CD4-positive, CD25-positive, alpha-beta regulatory T cell (primary cell): ENCODE measurements around the gene TECRL. TPM values are rescaled to one million over a fixed set of nuclear protein-coding genes. Genes with fewer than 3 reads are reported as not detected.

Source experiments
- ATAC-seq, 2 donors: fragments of 150-1000 bp; cut with Tn5 transposase; one replicate each; pipeline ENCODE4 v1.10.0; 2021; ENCODE audit warnings: low read depth in 2 of 2, moderate number of reproducible peaks in 2 of 2, moderate library complexity in 1 of 2
- DNase-seq, 3 donors: peaks; one replicate each; pipeline versions ENCODE4 v3.0.0 to v3.0.0-alpha.2; 2012 to 2022; ENCODE audit warnings: mixed read lengths in 1 of 3
- H3K27ac ChIP-seq: one replicate; pipeline ENCODE4 v1.7.0; 2013; ENCODE audit warnings: mild to moderate bottlenecking, low read length; ENCODE audit not compliant: insufficient read depth, poor library complexity, severe bottlenecking
- H3K27me3 ChIP-seq: one replicate; pipeline ENCODE4 v1.7.0; 2013; ENCODE audit warnings: low read length; ENCODE audit not compliant: control insufficient read depth, insufficient read depth
- H3K36me3 ChIP-seq: one replicate; pipeline ENCODE4 v1.7.0; 2013; ENCODE audit warnings: mild to moderate bottlenecking, low read length, moderate library complexity; ENCODE audit not compliant: control insufficient read depth, insufficient read depth
- H3K4me1 ChIP-seq: 2 replicates; pipeline ENCODE4 v1.7.0; 2013; ENCODE audit warnings: mild to moderate bottlenecking, low read length; ENCODE audit not compliant: insufficient read depth, control insufficient read depth, poor library complexity, severe bottlenecking
- H3K4me3 ChIP-seq: one replicate; pipeline ENCODE4 v1.7.0; 2013; ENCODE audit warnings: low read depth, mild to moderate bottlenecking, low read length, moderate library complexity
- H3K9me3 ChIP-seq, 2 experiments: 1 replicate in 1 of 2; 2 replicates in 1 of 2; pipeline ENCODE4 v1.7.0; 2013; ENCODE audit warnings: low read length in 2 of 2, mild to moderate bottlenecking in 1 of 2, moderate library complexity in 1 of 2; ENCODE audit not compliant: control insufficient read depth in 2 of 2
- H3K27ac Mint-ChIP-seq, 3 donors: one replicate each; pipeline ENCODE4 v1.8.0; 2020 to 2022; ENCODE audit warnings: mild to moderate bottlenecking in 3 of 3, mixed read lengths in 3 of 3, moderate library complexity in 2 of 3
- H3K27me3 Mint-ChIP-seq: one replicate; pipeline ENCODE4 v1.8.0; 2022; ENCODE audit warnings: mild to moderate bottlenecking, mixed read lengths
- H3K36me3 Mint-ChIP-seq: one replicate; pipeline ENCODE4 v1.8.0; 2020; ENCODE audit warnings: mixed read lengths
- H3K4me1 Mint-ChIP-seq, 4 donors: one replicate each; pipeline ENCODE4 v1.8.0; 2020 to 2022; ENCODE audit warnings: mixed read lengths in 4 of 4, mild to moderate bottlenecking in 1 of 4
- H3K4me3 Mint-ChIP-seq, 4 donors: one replicate each; pipeline ENCODE4 v1.8.0; 2020 to 2022; ENCODE audit warnings: mild to moderate bottlenecking in 4 of 4, mixed read lengths in 4 of 4, moderate library complexity in 3 of 4
- H3K9me3 Mint-ChIP-seq, 7 donors: one replicate each; pipeline ENCODE4 v1.8.0; 2020 to 2022; ENCODE audit warnings: mixed read lengths in 7 of 7, mild to moderate bottlenecking in 3 of 7, moderate library complexity in 2 of 7
- polyA plus RNA-seq, 4 donors: library from polyadenylated mRNA; unstranded; fragments of 300-500 nt; fragmentation: Illumina TruSeq; gene quantifications; one replicate each; pipeline ENCODE4 v1.2.3, GENCODE V29; 2021
- total RNA-seq: library from RNA; stranded (reverse); gene quantifications from one replicate; pipeline ENCODE4 v1.2.3, GENCODE V29; 2022

The TECRL gene
- total and polyA plus RNA-seq, 5 donors from 2014 or later: not detected

DNA sequence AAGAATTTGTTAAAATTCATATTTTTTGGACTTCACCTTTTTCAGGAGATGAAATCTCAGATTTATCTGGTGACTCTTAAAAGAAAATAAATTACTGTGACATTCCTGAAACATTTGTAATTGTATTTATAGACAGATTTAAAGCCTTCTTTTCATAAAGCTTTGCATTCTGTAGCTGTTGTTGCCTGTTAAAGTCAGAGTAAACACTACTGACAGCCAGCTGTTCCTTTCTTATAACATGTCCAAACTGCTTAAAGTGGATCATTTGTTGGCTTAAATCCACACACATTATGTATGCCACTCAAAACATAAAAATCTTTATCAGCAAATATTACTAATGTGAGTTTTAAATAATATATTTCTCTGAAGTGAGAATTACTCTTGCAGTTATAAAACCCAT is 157.5 kb downstream of the TECRL start:
- Mint-ChIP-seq H3K27me3 (no peaks in the 10 kb centered on the region), H3K4me1 (no peaks in the 10 kb centered on the region), H3K36me3 (no peaks in the 10 kb centered on the region), H3K27ac (no peak overlapping the region), H3K9me3 (peaks cover 0 to 26% (median 5%) of the 10 kb centered on the region in 7 donors), H3K4me3 (no peak overlapping the region)
- Histone ChIP-seq H3K4me3 (no peak overlapping the region), H3K27me3 (no peaks in the 10 kb centered on the region), H3K27ac (no peak overlapping the region), H3K4me1 (no peaks in the 10 kb centered on the region), H3K36me3 (no peaks in the 10 kb centered on the region), H3K9me3 (peaks cover 0 to 6% of the 10 kb centered on the region in 2 experiments)
- ATAC-seq (no peak), DNase-seq (no peak)

DNA sequence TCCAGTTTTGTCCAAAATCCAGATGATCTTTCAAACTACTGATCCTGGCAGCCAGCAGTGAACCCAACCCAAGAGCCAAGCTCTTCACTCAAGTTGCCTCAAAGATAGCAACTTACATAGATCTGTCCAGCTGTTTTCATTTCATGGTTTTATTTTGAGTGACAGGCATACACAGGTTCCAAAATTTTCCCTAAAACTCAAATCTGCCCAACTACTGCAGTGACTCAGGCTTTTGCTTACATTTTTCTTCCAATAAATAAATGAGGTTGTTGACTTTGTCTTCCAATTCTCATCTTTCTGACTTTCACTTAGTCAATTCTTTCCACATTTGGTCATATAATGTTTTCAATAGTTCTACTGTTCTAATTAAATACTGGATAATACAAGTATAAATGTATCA is 158.8 kb downstream of the TECRL start:
- H3K27me3 Mint-ChIP-seq: no peaks in the 10 kb centered on the region
- H3K9me3 Mint-ChIP-seq: peaks cover 1 to 29% (median 5%) of the 10 kb centered on the region in 7 donors
- H3K9me3 ChIP-seq: peaks cover 0 to 6% of the 10 kb centered on the region in 2 experiments
- no peak overlapping the region for H3K4me3 ChIP-seq
- ATAC-seq: no peak
- H3K36me3 Mint-ChIP-seq: no peaks in the 10 kb centered on the region
- H3K4me1 ChIP-seq: no peaks in the 10 kb centered on the region
- DNase-seq: no peak
- H3K4me1 Mint-ChIP-seq: no peaks in the 10 kb centered on the region
- no peaks in the 10 kb centered on the region for H3K36me3 ChIP-seq
- H3K27ac ChIP-seq: no peak overlapping the region
- H3K4me3 Mint-ChIP-seq: no peak overlapping the region
- no peaks in the 10 kb centered on the region for H3K27me3 ChIP-seq
- no peak overlapping the region for H3K27ac Mint-ChIP-seq

DNA sequence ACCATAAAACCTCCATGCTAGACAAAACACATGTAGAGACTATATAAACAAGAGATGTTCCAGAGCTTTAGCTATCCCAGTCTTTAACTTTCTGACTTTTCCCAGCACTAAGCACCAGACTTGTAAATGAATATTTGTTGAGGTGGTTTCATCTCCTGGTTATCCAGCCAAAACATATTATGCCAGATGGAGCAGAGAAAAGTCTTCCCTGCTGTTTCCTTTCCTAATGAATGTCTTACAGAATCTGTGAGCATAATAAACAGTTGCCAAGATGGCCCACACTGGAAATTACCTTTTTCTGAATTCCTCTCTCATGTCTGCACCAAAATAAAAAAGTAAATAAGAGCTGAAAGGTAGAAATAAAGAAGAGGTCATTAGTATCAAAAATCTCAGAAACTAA is 159.2 kb downstream of the TECRL start:
- H3K27me3 Mint-ChIP-seq: no peaks in the 10 kb centered on the region
- Histone ChIP-seq H3K4me3 (no peak overlapping the region), H3K27ac (no peak overlapping the region), H3K36me3 (no peaks in the 10 kb centered on the region), H3K4me1 (no peaks in the 10 kb centered on the region), H3K9me3 (peaks cover 0 to 6% of the 10 kb centered on the region in 2 experiments), H3K27me3 (no peaks in the 10 kb centered on the region)
- no peak for ATAC-seq
- H3K36me3 Mint-ChIP-seq: no peaks in the 10 kb centered on the region
- no peak overlapping the region for H3K4me3 Mint-ChIP-seq
- DNase-seq: no peak
- H3K27ac Mint-ChIP-seq: no peak overlapping the region
- peaks cover 1 to 26% (median 7%) of the 10 kb centered on the region in 7 donors for H3K9me3 Mint-ChIP-seq
- no peaks in the 10 kb centered on the region for H3K4me1 Mint-ChIP-seq

GRCh38 chr4:64248186-64248585 is 161.1 kb downstream of the TECRL start:
- Histone ChIP-seq H3K27me3 (no peaks in the 10 kb centered on the region), H3K4me1 (no peaks in the 10 kb centered on the region), H3K9me3 (peaks cover 0 to 6% of the 10 kb centered on the region in 2 experiments), H3K36me3 (no peaks in the 10 kb centered on the region), H3K27ac (no peak overlapping the region), H3K4me3 (no peak overlapping the region)
- no peak overlapping the region for H3K4me3 Mint-ChIP-seq
- H3K36me3 Mint-ChIP-seq: peaks cover 3% of the 10 kb centered on the region
- no peaks in the 10 kb centered on the region for H3K4me1 Mint-ChIP-seq
- ATAC-seq (no peak), DNase-seq (no peak)
- H3K27me3 Mint-ChIP-seq: no peaks in the 10 kb centered on the region
- H3K9me3 Mint-ChIP-seq: peaks cover 3 to 26% (median 7%) of the 10 kb centered on the region in 7 donors
- H3K27ac Mint-ChIP-seq: no peak overlapping the region

DNA sequence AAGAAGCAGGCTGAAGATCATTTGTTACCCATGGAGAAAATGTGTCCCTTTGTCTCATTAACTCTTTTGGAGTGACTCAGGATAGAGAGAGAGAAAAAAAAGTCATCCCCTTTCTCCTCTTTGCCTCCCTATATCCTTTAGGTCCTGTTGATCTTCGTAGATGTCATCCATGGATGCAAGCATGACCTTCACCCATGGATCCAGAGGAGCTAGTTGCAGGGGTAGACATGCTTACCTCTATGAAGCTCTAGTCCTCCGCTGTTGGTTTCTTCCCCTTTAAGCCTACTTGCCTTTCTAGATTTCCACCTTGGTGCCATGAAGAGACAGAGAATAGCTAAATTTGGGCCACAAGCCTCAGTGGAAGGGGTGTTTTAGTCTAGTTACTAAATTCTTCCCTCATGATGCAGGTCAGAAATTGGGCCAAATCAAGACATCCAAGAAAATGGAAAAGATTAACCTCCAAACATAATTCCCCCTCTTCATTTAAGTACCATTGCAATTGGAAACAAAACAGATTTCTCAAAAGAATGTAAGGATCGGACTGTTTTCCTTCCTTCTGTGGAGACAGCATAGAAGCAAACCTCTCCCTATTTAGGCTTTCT is 178.4 kb downstream of the TECRL start:
- peaks cover 18 to 44% of the 10 kb centered on the region in 2 experiments for H3K9me3 ChIP-seq
- no peaks in the 10 kb centered on the region for H3K27me3 Mint-ChIP-seq
- ATAC-seq (no peak), DNase-seq (peak in 1 of 3 donors; percentile 1)
- H3K27ac ChIP-seq: no peak overlapping the region
- H3K27ac Mint-ChIP-seq: no peak overlapping the region
- H3K9me3 Mint-ChIP-seq: peaks cover 0 to 33% (median 19%) of the 10 kb centered on the region in 7 donors
- H3K36me3 Mint-ChIP-seq: no peaks in the 10 kb centered on the region
- H3K4me3 ChIP-seq: no peak overlapping the region
- H3K4me1 ChIP-seq: no peaks in the 10 kb centered on the region
- no peaks in the 10 kb centered on the region for H3K36me3 ChIP-seq
- no peak overlapping the region for H3K4me3 Mint-ChIP-seq
- no peaks in the 10 kb centered on the region for H3K27me3 ChIP-seq
- H3K4me1 Mint-ChIP-seq: no peaks in the 10 kb centered on the region
